ENCODE results near the gene SLIT1. TPM values are rescaled to one million over a fixed set of nuclear protein-coding genes. Genes with fewer than 3 reads are reported as not detected.

SLIT1 gene
- total RNA-seq, 1 experiment from 2014 or later: not detected

DNA sequence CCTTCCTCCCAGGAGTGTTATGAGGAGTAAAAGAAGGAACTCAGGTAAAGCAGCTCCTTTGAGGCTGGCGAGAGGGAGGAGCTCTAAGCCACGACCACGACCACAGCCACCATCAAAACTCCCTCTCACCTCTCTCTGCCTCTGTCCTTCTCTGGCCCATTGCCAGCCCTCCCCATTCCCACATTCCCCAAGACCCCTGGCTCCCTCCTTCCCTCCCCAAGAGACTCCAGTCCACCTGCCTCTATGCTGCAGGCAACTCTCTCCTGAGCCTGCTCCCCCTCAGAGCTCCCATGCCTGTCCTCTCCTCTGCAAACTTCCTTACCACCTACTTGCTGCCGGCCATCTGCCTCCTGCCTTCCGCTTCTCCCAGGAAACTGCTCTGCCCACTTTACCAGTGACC, 9.5 kb downstream of the SLIT1 start:
- CTCF ChIA-PET: interaction anchor here (0.6 to 3.2 kb wide), 4 partner anchors 33 to 103 kb away, joined by 3 to 15 read pairs (median 8); no protein-coding TSS in a partner anchor
- Mint-ChIP-seq H3K9me3 (ENCODE audit: unreplicated experiment) (no peaks in the 10 kb centered on the region), H3K27me3 (ENCODE audit: insufficient read depth, unreplicated experiment) (peaks cover 12% of the 10 kb centered on the region), H3K27ac (ENCODE audit: low read depth, unreplicated experiment) (no peak overlapping the region), H3K36me3 (ENCODE audit: insufficient read depth, unreplicated experiment) (no peaks in the 10 kb centered on the region), H3K4me3 (ENCODE audit: unreplicated experiment) (no peak overlapping the region), H3K4me1 (ENCODE audit: insufficient read depth, unreplicated experiment) (no peaks in the 10 kb centered on the region)
- POLR2A ChIA-PET: no interaction called here
- DNase-seq (ENCODE audit: unreplicated experiment): no peak
- no TSS peak for BruUV-seq (replicated peaks)
- TF ChIP-seq, protein P1, sequence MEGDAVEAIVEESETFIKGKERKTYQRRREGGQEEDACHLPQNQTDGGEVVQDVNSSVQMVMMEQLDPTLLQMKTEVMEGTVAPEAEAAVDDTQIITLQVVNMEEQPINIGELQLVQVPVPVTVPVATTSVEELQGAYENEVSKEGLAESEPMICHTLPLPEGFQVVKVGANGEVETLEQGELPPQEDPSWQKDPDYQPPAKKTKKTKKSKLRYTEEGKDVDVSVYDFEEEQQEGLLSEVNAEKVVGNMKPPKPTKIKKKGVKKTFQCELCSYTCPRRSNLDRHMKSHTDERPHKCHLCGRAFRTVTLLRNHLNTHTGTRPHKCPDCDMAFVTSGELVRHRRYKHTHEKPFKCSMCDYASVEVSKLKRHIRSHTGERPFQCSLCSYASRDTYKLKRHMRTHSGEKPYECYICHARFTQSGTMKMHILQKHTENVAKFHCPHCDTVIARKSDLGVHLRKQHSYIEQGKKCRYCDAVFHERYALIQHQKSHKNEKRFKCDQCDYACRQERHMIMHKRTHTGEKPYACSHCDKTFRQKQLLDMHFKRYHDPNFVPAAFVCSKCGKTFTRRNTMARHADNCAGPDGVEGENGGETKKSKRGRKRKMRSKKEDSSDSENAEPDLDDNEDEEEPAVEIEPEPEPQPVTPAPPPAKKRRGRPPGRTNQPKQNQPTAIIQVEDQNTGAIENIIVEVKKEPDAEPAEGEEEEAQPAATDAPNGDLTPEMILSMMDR (IDR thresholded peaks at IDR 0.05; ENCODE audit: unreplicated experiment): no peak
- intact Hi-C loops (cut with micrococcal nuclease): no loop called here

DNA sequence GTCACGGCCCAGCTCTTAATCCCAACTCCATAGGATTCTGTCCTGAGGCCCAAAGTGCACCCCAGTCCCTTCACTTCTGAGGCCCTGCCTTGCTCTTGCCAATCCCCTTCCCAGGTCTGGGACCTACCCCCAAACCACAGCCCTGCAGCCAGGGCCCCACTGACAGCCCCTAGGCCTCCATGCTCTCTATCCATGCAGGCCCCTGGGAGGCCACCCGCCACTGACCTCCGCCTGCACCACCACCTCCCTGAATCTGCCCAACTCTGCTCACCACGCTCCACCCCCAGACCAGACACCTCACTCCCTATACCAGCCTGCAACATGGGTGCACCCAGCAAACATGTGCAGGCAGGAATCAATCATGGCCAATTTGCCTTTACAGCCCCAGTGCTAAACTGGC, 10.2 kb downstream of the SLIT1 start:
- Mint-ChIP-seq H3K4me1 (ENCODE audit: insufficient read depth, unreplicated experiment) (no peaks in the 10 kb centered on the region), H3K36me3 (ENCODE audit: insufficient read depth, unreplicated experiment) (no peaks in the 10 kb centered on the region), H3K9me3 (ENCODE audit: unreplicated experiment) (no peaks in the 10 kb centered on the region), H3K4me3 (ENCODE audit: unreplicated experiment) (no peak overlapping the region), H3K27ac (ENCODE audit: low read depth, unreplicated experiment) (no peak overlapping the region), H3K27me3 (ENCODE audit: insufficient read depth, unreplicated experiment) (peaks cover 18% of the 10 kb centered on the region)
- CTCF ChIA-PET: interaction anchor here (3.0 to 3.2 kb wide), 2 partner anchors 34 to 103 kb away, joined by 14 to 15 read pairs; no protein-coding TSS in a partner anchor
- TF ChIP-seq, protein P1 (IDR thresholded peaks at IDR 0.05; ENCODE audit: unreplicated experiment): no peak
- DNase-seq (ENCODE audit: unreplicated experiment): no peak
- no TSS peak for BruUV-seq (replicated peaks)
- intact Hi-C loops (cut with micrococcal nuclease): no loop called here
- POLR2A ChIA-PET: no interaction called here

DNA sequence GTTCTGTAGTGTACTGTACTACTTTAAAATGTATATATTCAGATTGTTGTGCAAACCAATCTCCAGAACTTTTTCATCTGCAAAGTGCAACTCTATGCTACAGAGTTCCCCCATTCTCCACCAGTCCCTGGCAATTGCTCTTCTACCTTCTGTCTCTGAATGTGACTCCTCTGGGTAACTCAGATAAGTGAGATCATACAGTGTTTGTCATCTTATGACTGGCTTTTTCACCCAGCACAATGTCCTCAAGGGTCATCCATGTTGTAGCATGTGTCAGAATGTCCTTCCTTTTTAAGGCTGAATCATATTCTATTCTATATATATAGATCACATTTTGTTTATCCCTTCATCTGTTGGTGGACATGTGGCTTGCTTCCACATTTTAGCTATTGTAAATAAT, 10.8 kb downstream of the SLIT1 start:
- BruUV-seq (replicated peaks): no TSS peak
- TF ChIP-seq, protein P1 (IDR thresholded peaks at IDR 0.05; ENCODE audit: unreplicated experiment): no peak
- Mint-ChIP-seq H3K4me3 (ENCODE audit: unreplicated experiment) (no peak overlapping the region), H3K27ac (ENCODE audit: low read depth, unreplicated experiment) (no peak overlapping the region), H3K9me3 (ENCODE audit: unreplicated experiment) (no peaks in the 10 kb centered on the region), H3K36me3 (ENCODE audit: insufficient read depth, unreplicated experiment) (no peaks in the 10 kb centered on the region), H3K4me1 (ENCODE audit: insufficient read depth, unreplicated experiment) (no peaks in the 10 kb centered on the region), H3K27me3 (ENCODE audit: insufficient read depth, unreplicated experiment) (peaks cover 19% of the 10 kb centered on the region)
- DNase-seq (ENCODE audit: unreplicated experiment): no peak
- intact Hi-C loops (cut with micrococcal nuclease): no loop called here
- ChIA-PET POLR2A (no interaction called here), CTCF (interaction anchor here (0.6 to 3.7 kb wide), 3 partner anchors 36 to 800 kb away, joined by 3 to 19 read pairs (median 15); no protein-coding TSS in a partner anchor)

DNA sequence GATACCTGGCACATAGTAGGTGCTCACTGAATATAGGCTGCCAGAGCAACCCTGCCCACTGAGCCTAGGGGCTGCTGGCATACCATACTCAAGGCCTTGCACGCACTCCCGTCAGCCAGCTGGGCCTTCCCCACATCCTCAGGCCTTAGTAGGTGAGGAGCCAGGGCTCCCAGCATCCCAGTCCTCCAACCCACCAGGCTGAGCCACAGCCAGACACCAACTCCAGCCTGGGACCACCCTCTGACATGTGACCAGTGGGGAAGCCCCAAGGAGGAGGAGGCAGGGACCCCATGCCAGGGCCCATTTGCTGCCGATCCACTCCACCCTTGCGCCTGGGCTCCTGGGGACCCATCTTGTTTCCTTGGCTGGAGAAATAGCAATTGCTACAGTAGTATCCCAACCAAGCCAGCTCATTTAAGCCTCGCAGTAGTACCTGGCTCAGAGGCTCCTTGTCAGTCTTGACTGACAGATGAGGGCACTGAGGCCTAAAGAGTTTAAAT, 11.4 kb downstream of the SLIT1 start:
- H3K9me3 Mint-ChIP-seq (ENCODE audit: unreplicated experiment): no peaks in the 10 kb centered on the region
- DNase-seq (ENCODE audit: unreplicated experiment): no peak

More for the DNA sequence above, 11.4 kb downstream of the SLIT1 start:
- POLR2A ChIA-PET: no interaction called here
- intact Hi-C loops (cut with micrococcal nuclease): no loop called here
- Mint-ChIP-seq H3K4me1 (ENCODE audit: insufficient read depth, unreplicated experiment) (no peaks in the 10 kb centered on the region), H3K27ac (ENCODE audit: low read depth, unreplicated experiment) (no peak overlapping the region), H3K36me3 (ENCODE audit: insufficient read depth, unreplicated experiment) (no peaks in the 10 kb centered on the region), H3K27me3 (ENCODE audit: insufficient read depth, unreplicated experiment) (peaks cover 25% of the 10 kb centered on the region), H3K4me3 (ENCODE audit: unreplicated experiment) (no peak overlapping the region)
- CTCF ChIA-PET: interaction anchor here (0.6 to 3.7 kb wide), 3 partner anchors 36 to 800 kb away, joined by 3 to 19 read pairs (median 3); no protein-coding TSS in a partner anchor
- TF ChIP-seq, protein P1 (IDR thresholded peaks at IDR 0.05; ENCODE audit: unreplicated experiment): no peak
- BruUV-seq (replicated peaks): no TSS peak

Data from MCF 10A (cell line).